Left kidney (tissue), 2 donors: ENCODE measurements around the gene DHRSX. TPM values are rescaled to one million over a fixed set of nuclear protein-coding genes. Genes with fewer than 3 reads are reported as not detected.
"Not testable (repeated sequence)": the region's sequence is repeated elsewhere in the genome, so short reads cannot be mapped to it uniquely, and the experiment has no call there.

ENCODE experiments used
- DNase-seq: peaks from one replicate; pipeline ENCODE4 v3.0.0-alpha.2; 2013
- polyA plus RNA-seq: library from polyadenylated mRNA; unstranded; fragments of 120-200 nt; gene quantifications from one replicate; pipeline ENCODE4 v1.2.1, GENCODE V29; 2013; ENCODE audit not compliant: insufficient read length

Gene DHRSX
- polyA plus RNA-seq, 1 donor, result 27.5 TPM

GRCh38 chrX:2521092-2521926 is 20.5 kb upstream of the DHRSX start:
- DNase-seq, result no peak

- no peak for DNase-seq
These were observed 19.8 kb upstream of the DHRSX start for GRCh38 chrX:2520539-2520938.

GRCh38 chrX:2519638-2520037 is 18.9 kb upstream of the DHRSX start:
- not testable (repeated sequence) for DNase-seq

GRCh38 chrX:2517055-2517454 is 16.3 kb upstream of the DHRSX start:
- DNase-seq, result no peak

GRCh38 chrX:2516623-2517022 is 15.8 kb upstream of the DHRSX start:
- DNase-seq, result no peak

- no peak for DNase-seq
These were observed 13.4 kb upstream of the DHRSX start for GRCh38 chrX:2514131-2514530.

GRCh38 chrX:2513121-2513664 is 12.4 kb upstream of the DHRSX start:
- DNase-seq, result no peak

GRCh38 chrX:2512501-2512900 is 11.7 kb upstream of the DHRSX start:
- no peak for DNase-seq

GRCh38 chrX:2511326-2511725 is 10.6 kb upstream of the DHRSX start:
- no peak for DNase-seq

- DNase-seq, result no peak
These were observed 8.0 kb upstream of the DHRSX start for GRCh38 chrX:2508648-2509335.

GRCh38 chrX:2507904-2508627 is 7.3 kb upstream of the DHRSX start:
- no peak for DNase-seq

- DNase-seq, result no peak
These were observed 6.4 kb upstream of the DHRSX start for GRCh38 chrX:2507196-2507595.

GRCh38 chrX:2505341-2505740 is 4.6 kb upstream of the DHRSX start:
- DNase-seq, result not testable (repeated sequence)

- no peak for DNase-seq
These were observed 4.0 kb upstream of the DHRSX start for GRCh38 chrX:2504706-2505332.

- DNase-seq, result no peak
These were observed 3.1 kb upstream of the DHRSX start for GRCh38 chrX:2503591-2504500.

- no peak for DNase-seq
These were observed 2.1 kb upstream of the DHRSX start for GRCh38 chrX:2502668-2503519.

GRCh38 chrX:2502120-2502667 is 1.4 kb upstream of the DHRSX start:
- no peak for DNase-seq

- DNase-seq, result no peak
These were observed 855 bp upstream of the DHRSX start for GRCh38 chrX:2501559-2502102.

GRCh38 chrX:2500091-2500802 is 529 bp downstream of the DHRSX start:
- DNase-seq, result peak; percentile 34
